GM18507 (cell line): Measurements from ENCODE around the gene NEURL4.
"Not testable (repeated sequence)": the region's sequence is repeated elsewhere in the genome, so short reads cannot be mapped to it uniquely, and the experiment has no call there.

Experiments used
- DNase-seq: peaks from one replicate; pipeline ENCODE4 v3.0.0; 2011; ENCODE audit warnings: low read depth; ENCODE audit not compliant: insufficient read length; ENCODE audit errors: extremely low spot score
- FAIRE-seq: peaks from 2 replicates; lab custom pipeline; 2011; peaks lifted over from hg19 to GRCh38; lab: Jason Lieb, UNC

Gene NEURL4

GRCh38 chr17:7328840-7329373 lies at the start of gene NEURL4:
Gene NEURL4, minus strand, starts transcription at chr17:7329335. Its CDS starts 23 bp downstream, at chr17:7329312.
- FAIRE-seq: peak; percentile 67

GRCh38 chr17:7374353-7374752 lies 45.2 kb upstream of the NEURL4 start:
- FAIRE-seq (no peak), DNase-seq (no peak)

More at GRCh38 chr17:7328840-7329373, at the start of gene NEURL4:
- DNase-seq: no peak

GRCh38 chr17:7370853-7371252 lies 41.7 kb upstream of the NEURL4 start:
- FAIRE-seq: no peak
- no peak for DNase-seq

GRCh38 chr17:7369825-7370224 lies 40.7 kb upstream of the NEURL4 start:
- no peak for DNase-seq
- FAIRE-seq: no peak

GRCh38 chr17:7368599-7368994 lies 39.5 kb upstream of the NEURL4 start:
- FAIRE-seq: not testable (repeated sequence)

GRCh38 chr17:7367918-7368598 lies 38.9 kb upstream of the NEURL4 start:
- DNase-seq (no peak), FAIRE-seq (no peak)

More at GRCh38 chr17:7368599-7368994, 39.5 kb upstream of the NEURL4 start:
- not testable (repeated sequence) for DNase-seq

- DNase-seq: no peak
- no peak for FAIRE-seq
These were observed 37.9 kb upstream of the NEURL4 start for GRCh38 chr17:7367083-7367482.

- DNase-seq, FAIRE-seq: not testable (repeated sequence)
These were observed 36.8 kb upstream of the NEURL4 start for GRCh38 chr17:7365963-7366362.

- FAIRE-seq (no peak), DNase-seq (no peak)
These were observed 34.2 kb upstream of the NEURL4 start for GRCh38 chr17:7363311-7363710.

GRCh38 chr17:7361906-7362305 lies 32.8 kb upstream of the NEURL4 start:
- DNase-seq (no peak), FAIRE-seq (no peak)

GRCh38 chr17:7357381-7357780 lies 28.2 kb upstream of the NEURL4 start:
- DNase-seq (no peak), FAIRE-seq (no peak)

- FAIRE-seq (no peak), DNase-seq (no peak)
These were observed 27.6 kb upstream of the NEURL4 start for GRCh38 chr17:7356756-7357155.

GRCh38 chr17:7356072-7356549 lies 27.0 kb upstream of the NEURL4 start:
- peak; percentile 63 for DNase-seq
- peak; percentile 88 for FAIRE-seq

- DNase-seq (no peak), FAIRE-seq (no peak)
These were observed 26.4 kb upstream of the NEURL4 start for GRCh38 chr17:7355573-7355972.

GRCh38 chr17:7355053-7355452 lies 25.9 kb upstream of the NEURL4 start, which contains the start of gene TMEM95:
Gene TMEM95, plus strand, starts transcription at chr17:7355156. Its CDS starts 49 bp downstream, at chr17:7355205.
- FAIRE-seq: no peak
- DNase-seq: no peak

- no peak for DNase-seq
- no peak for FAIRE-seq
These were observed 25.2 kb upstream of the NEURL4 start for GRCh38 chr17:7354262-7354843.

- FAIRE-seq: no peak
These were observed 23.9 kb upstream of the NEURL4 start for GRCh38 chr17:7352910-7353635.

GRCh38 chr17:7352503-7352889 lies 23.4 kb upstream of the NEURL4 start:
- FAIRE-seq (no peak), DNase-seq (no peak)

More at GRCh38 chr17:7352910-7353635, 23.9 kb upstream of the NEURL4 start:
- DNase-seq: no peak

- peak; percentile 81 for FAIRE-seq
These were observed 22.7 kb upstream of the NEURL4 start, which contains the start of gene KCTD11 for GRCh38 chr17:7351665-7352502. Gene KCTD11, plus strand, starts transcription at chr17:7352162.

More at GRCh38 chr17:7351665-7352502, 22.7 kb upstream of the NEURL4 start, which contains the start of gene KCTD11:
- peak; percentile 83 for DNase-seq
